ENCODE results near the gene TRERF1.
"Not testable (repeated sequence)": the region's sequence is repeated elsewhere in the genome, so short reads cannot be mapped to it uniquely, and the experiment has no call there.

The TRERF1 gene

DNA sequence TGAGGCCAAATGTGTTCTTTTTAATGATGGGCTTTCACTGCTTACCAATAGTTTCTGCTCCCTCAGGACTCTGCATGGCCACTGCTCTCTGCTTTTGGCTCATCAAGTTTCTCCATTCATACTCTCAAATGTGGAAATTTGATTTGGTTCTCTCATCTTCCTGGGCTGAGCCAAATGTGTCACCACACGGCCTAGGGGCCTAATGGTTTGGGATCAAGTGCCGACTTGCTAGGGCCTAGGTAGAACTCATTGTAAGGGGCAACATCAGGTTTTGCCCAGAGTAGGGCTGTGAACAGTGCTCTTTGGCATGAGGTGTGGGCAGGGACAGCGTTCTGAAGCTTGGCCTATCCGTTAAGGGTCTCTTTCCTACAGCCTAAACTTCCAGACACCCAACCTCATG, 230.2 kb downstream of the TRERF1 start:
- DNase-seq (ENCODE audit: low read depth), result no peak

DNA sequence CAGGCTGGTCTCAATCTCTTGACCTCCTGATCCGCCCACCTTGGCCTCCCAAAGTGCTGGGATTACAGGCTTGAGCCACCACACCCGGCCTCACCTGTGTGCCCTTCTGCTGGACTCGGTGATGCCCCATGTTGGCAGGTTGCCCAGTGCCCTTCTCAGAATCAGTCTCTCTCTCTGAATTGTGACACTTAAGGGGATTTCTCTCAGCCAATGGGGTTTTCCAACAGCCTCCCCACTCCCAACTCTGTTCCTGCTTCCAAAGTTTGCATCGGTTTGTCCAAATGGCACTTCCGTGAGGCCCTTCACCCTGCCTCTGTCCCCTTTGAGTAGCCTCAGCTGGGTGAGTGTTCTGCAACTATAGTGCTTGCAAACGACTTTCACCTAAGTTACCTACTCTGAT, 230.9 kb downstream of the TRERF1 start:
- DNase-seq (ENCODE audit: low read depth), result no peak

DNA sequence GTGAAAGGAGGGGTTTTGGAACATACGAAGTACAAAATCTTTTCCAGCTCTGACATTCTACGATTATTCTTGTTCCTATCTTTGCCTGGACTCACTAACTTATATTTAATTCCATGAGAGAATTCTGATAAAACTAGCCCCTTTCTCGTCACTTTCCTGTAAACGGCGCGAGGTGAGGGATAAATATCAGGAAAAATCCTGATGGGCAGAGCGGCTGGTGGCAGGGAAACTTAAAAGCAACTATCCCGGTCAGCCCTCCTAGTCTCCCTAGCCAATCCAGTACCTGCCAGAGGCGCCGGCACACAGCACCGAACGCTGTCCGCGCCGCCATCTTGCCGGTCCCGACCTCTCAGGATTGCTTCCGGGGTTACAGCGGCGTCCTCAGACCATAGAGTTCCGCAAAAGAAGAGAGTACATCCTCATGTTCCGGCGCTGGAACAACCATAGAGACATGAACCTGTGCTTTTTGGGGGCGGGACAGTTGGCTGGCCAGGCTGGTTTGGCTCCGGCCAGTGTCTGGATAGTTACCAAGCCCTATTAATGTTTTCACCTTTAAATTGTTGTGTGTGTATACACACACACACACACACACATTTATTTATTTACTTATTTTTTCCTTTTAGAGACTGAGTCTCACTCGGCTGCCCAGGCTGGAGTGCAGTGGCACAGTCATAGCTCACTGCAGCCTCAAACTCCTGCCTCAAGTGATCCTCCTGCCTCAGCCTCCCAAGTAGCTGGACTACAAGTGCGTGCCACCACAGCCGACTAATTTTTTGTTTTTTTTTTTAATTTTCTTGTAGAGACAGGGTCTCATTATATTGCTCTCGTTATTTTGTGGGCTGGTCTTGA, 234.0 kb downstream of the TRERF1 start, which contains the start of gene MRPS10:
Gene MRPS10, minus strand, starts transcription at position 343 of the 849 bp plus-strand sequence. Its CDS starts 12 bp downstream, at position 331.
- peak; percentile 93 for DNase-seq (ENCODE audit: low read depth)

DNA sequence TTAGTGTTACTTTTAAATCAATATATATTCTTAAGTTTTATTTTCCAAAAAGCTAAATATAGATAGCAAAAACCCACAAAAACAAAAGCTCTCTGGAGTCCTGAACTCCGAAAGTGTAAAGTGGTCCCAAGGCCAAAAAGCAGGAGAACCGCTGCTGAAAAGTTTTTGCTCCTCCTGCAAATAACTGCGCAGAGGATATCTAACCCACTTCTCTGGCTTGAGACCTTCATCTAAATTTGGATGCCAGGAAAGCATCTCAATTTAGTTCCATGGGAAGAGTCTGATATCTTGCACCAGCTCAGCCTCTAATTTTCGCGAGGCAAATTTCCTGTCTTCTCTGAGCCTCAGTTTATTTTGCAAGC, 234.6 kb downstream of the TRERF1 start:
- DNase-seq (ENCODE audit: low read depth), result peak; percentile 24

DNA sequence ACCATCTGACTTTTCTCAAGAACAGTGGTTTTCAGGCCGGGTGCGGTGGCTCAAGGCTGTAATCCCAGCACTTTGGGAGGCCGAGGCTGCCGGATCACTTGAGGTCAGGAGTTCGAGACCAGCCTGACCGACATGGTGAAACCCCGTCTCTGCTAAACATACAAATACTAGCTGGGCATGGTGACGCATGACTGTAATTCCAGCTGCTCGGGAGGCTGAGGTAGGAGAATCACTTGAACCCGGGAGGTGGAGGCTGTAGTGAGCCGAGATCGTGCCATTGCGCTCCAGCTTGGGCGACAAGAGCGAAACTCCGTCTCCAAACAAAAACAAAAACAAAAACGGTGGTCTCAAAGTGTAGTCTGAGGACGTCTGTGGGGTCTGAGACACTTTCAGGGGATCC, 235.2 kb downstream of the TRERF1 start:
- not testable (repeated sequence) for DNase-seq (ENCODE audit: low read depth)

DNA sequence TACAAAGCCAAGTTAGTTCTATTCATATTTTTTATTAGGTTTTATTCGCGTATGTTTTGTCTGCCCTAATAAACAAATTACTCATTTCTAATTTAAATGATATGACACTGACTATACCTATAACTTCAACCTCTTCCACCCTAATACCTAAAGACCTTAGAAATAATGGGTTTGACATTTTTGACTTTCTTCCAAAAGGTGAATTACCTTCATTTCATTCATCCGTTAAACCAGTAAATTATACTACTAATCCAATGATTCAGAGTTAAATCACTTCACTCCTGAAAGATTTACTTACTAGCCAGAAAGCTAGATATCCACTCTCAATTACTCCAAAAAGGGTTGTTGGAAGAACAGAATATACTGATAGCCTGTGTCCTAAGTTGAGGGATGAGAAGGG, 239.3 kb downstream of the TRERF1 start:
- no peak for DNase-seq (ENCODE audit: low read depth)

DNA sequence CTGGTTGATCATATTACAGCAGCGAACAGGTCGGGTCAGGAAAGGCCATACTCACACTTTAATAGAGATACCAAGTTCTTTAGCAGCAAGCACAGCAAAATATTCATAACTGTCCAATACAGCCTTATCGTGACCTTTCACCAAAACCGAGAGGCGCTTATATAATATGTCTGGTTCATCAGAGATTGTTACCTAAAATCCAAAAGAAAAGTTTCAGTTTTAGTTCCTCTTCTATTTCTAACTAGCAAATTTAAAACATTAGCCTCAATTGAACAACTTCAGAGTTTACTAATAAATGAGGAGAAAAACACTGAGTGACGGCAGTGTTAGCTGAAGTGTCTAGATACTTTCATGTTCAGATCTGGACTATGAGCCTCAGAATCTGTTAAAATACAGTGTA, 240.0 kb downstream of the TRERF1 start:
- DNase-seq (ENCODE audit: low read depth), result no peak

- DNase-seq (ENCODE audit: low read depth), result peak; percentile 63
Measured at GRCh38 chr6:42210551-42210950, 241.2 kb downstream of the TRERF1 start.

DNA sequence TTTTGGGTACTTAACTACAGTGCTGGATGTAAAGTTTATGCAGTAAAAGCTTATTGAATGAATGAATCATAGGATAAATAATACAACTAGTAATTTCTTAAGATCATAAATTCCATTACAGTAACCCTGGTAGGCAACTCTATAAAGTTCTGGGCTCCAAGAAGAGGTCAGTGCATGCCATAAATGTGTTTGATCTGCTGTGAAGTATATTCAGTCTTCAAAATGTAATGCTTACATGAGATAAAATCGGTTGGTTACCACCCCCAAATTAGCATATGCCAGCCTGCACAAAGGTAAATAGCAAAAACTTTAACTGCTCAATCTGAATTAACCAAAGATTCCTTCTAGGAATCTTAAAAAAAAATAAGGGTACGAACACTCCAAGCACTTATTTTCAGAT, 244.2 kb downstream of the TRERF1 start:
- not testable (repeated sequence) for DNase-seq (ENCODE audit: low read depth)

DNA sequence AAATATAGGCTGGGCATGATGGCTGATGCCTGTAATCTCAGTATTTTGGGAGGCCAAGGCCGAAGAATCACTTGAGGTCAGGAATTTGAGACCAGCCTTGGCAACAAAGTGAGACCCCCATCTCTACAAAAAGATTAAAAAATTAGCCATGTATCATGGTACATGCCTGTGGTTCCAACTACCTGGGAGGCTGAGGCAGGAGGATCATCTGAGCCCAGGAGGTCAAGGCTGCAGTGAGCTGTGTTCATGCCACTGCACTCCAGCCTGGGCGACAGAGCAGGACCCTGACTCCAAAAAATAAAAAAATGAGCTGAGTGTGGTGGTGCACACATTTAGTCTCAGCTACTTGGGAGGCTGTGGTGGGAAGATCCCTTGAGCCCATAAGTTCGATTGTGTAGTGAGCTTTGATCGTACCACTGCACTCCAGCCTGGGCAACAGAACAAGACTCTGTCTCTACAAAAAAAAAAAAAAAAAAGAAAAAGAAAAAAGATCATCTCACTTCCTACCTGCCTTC, 246.9 kb downstream of the TRERF1 start:
- DNase-seq (ENCODE audit: low read depth), result no peak

GRCh38 chr6:42203183-42203582, 248.5 kb downstream of the TRERF1 start:
- DNase-seq (ENCODE audit: low read depth), result no peak

GRCh38 chr6:42202131-42202915, 249.4 kb downstream of the TRERF1 start:
- DNase-seq (ENCODE audit: low read depth), result not testable (repeated sequence)

- DNase-seq (ENCODE audit: low read depth), result peak; percentile 24
Measured at GRCh38 chr6:42201382-42201781, 250.3 kb downstream of the TRERF1 start.

DNA sequence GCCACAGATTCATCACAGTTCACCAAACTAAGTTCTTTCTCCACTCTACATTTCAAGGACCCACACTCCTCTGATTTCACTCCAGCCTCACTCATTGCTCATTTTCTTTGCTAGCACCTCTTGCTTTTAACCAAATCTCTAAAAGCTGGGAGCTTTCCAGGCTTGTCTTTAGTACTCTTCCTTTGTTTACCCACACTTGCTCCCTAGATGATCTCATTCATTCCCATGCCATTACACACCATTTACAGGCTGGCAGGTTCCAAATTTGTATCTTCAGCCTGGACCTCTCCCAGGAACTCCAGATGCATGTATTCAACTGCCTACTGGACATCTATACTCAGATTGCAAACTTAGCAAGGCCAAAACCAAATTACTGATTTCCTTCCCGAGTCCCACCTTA, 251.7 kb downstream of the TRERF1 start:
- peak; percentile 98 for DNase-seq (ENCODE audit: low read depth)

DNA sequence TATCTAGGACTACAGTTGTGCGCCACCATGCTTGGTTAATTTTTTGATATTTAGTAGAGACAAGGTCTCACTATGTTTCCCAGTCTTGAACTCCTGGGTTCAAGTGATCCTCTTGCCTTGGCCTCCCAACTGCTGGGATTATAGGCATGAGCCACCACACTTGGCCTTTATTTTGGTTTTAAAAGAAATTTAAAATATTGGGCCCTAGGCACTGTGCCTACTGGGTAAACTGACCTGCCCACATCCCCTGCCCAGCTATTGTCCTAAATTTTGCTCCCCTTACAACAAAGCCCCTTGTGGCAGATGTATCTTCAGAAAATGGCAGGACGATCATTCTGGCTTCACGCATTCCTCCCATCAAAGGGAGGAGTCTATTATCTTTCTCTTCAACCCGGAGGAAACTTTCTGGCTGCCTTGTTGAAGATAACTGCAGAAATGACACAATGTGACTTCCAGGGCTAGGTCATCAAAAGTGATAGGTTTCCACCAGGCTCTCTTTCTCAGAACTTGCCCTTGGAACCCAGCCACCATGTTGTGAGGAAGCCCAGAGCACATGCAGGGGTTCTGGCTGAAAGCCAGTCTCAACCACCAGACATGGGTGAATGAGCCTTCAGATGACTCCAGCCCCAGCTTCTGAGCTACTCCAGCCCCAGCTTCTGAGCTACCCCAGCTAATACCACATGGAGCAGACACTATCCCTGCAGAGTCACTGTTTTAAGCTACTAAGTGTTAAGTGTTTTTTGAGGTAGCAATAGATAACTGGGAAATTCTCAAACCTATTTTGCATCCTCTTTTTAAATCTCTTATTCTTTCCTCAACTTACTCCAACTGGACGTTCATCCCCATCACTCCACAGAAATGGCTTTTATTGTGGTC, 252.4 kb downstream of the TRERF1 start:
- DNase-seq (ENCODE audit: low read depth), result peak; percentile 83

DNA sequence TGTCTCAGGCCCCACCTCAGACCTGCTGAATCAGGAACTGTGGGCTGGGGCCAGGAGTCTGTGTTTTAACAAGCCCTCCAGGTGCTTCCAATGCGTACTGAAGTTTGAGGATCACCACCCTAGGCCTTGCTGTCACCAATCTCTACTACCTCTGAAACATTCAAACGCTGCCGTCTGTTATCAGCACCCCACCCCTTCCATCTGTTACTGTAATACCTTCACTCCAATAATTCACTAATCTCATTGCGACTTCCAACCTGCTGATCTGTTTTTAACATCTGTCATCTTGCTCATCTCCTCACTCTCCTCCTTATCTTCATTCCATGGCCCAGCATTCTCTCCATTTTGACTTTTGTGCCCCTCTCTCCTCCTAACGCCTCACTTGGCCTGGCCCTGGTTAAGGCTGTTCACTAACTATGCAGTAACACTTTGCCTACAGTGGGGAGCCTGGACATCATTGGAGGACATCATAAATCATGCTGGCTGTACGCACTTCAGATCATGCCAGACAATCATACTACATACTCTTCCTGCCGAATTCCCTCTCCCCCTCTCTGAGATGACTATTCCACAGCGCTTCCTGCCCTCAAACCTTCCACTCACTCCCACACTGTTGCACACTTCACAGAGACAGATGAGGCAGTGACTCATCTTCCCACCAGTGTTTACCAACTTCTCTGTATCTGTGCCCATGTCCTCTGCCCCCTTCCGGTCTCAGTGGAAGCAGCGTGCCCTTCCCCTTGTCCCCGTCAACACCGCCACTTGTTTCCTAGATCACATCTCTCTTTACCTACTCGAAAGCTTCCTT, 254.0 kb downstream of the TRERF1 start:
- DNase-seq (ENCODE audit: low read depth), result peak; percentile 92

- no peak for DNase-seq (ENCODE audit: low read depth)
Measured at GRCh38 chr6:42195415-42195814, 256.3 kb downstream of the TRERF1 start.

DNA sequence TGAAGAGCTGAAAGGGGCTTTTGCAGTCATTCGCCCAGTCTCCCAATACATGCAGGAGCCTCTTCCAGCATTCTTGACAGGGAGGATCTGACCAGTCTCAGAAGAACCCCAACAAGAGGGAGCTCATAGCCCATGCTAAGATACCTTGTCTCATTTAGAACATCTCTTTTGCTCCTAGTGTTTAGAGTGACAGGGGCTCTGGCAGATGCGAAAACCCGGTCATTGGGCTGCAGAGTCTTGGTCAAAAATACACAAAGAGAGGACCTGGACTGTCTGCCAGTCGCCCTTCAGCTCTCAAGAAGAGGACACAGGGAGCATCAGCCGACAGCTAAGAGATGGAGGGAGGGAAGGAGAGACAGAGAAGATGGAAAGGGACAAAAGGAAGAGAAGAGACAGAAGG, 257.7 kb downstream of the TRERF1 start:
- DNase-seq (ENCODE audit: low read depth), result no peak

GRCh38 chr6:42193491-42193894, 258.2 kb downstream of the TRERF1 start:
- peak; percentile 44 for DNase-seq (ENCODE audit: low read depth)

DNA sequence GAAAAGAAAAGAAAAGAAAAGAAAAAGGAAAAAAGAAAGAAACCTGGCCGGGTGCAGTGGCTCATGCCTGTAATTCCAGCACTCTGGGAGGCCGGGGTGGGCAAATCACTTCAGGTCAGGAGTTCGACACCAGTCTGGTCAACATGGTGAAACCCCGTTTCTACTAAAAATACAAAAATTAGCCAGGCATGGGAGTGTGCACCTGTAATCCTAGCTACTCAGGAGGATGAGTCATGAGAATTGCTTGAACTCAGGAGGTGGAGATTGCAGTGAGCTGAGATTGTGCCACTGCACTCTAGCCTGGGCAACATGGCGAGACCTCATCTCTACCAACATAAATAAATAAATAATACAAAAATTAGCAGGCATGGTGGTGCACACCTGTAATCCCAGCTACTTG, 259.3 kb downstream of the TRERF1 start:
- DNase-seq (ENCODE audit: low read depth), result not testable (repeated sequence)

DNA sequence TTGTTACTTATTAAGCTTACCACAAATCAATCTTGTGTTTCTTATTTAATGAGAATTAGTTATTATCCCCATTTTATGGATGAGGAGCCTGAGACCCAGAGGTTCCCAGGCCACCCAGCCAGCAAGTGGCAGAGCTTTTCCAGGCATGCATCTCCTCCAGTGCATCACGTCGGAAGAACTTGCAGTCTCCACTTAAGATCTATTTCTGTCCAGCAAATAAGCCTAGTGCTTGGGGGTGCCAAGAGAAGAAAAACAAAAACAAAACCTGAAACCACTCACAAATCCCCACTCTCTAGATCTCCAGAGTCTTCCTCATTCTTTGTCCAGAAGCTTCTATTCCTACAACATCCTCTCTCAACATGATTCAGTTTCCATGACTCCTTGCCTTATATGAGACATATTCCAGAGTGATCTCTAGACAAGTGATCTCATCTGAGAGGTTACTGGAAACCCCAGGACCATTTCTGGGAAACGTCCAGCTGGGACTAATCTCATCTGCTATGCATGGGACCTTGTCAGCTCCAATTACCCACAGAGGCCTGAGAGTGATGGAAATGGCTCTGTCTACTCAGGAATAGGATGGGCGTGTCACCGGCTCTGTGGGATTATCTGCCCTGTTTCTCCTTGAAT, 261.1 kb downstream of the TRERF1 start:
- DNase-seq (ENCODE audit: low read depth), result peak; percentile 90
